GM21381 (cell line): ENCODE measurements around the gene PIGZ.

Experiments used
- ATAC-seq: cut with Tn5 transposase; IDR thresholded peaks from one replicate; pipeline ENCODE4 v1.9.1; 2021; ENCODE audit warnings: mild to moderate bottlenecking, moderate library complexity; ENCODE audit not compliant: unreplicated experiment

Gene PIGZ

DNA sequence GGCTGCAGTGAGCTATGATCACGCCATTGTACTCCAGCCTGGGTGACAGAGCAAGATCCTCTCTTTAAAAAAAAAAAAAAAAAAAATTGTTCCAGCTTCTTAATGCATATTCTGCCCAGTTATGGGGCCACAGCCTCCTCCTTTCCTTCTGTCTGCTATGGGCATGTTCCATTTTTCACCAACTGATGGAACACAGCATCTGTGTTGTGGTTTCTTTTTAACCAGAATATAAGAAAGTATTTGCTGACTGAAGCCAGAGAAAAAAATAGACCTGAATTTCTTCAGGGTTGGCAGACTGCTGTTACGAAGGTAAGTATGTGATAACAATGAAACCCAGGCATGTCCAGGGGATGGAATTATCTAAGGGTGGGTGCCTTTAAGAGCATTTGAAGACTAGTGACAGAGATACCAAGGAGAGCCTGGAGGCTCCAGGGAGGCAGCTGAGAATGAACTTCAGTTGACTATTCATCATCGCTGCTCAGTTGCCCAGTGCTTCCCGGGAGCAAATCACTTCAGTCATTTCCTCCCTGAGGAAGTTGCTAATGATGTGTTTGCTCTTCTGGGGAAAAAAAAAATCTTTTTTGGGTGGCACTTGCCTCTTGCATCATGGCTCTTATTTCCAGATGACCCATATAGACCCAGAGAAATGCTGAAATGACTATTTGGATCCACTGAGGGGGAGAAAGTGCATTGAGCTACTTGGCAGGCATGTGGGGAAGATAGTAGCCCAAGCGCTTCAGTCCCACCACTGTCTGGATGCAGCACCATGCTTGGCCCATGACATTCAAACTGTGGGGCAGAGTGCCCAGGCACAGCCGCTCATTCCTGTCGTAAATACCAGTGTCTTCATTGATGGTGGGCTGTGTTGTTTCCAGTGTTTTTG, 40.8 kb downstream of the PIGZ start:
- ATAC-seq: no peak

DNA sequence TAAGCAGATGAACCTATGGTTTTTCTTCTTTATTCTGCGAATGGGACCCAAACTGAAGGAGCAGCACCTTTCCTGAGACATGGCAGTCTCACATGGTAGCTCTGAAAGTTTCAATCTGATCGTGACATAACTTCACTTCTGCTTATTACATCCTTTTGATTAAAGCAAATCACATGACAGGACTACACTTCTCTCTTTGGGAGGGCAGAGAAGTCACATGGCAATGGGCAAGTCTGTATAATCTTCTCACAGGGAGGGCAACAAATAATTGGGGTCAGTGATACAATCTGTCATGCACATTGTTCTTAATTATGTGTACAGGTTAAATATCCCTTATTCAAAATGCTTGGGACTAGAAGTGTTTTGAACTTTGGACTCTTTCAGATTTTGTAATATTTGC, 47.9 kb downstream of the PIGZ start:
- ATAC-seq: no peak

DNA sequence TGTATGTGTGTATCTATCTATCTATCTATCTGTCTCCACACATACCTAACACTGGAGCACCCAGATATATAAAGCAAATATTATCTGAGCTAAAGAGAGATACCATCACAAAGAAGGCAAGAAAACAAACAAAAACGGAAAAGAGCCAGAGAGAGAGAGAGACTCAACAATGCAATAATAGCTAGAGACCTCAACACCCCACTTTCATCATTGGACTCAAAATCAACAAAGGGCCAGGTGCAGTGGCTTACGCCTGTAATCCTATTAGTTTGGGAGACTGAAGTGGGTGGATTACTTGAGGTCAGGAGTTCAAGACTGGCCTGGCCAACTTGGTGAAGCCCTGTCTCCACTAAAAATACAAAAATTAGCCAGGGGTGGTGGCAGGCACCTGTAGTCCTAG, 49.7 kb downstream of the PIGZ start:
- ATAC-seq: no peak

DNA sequence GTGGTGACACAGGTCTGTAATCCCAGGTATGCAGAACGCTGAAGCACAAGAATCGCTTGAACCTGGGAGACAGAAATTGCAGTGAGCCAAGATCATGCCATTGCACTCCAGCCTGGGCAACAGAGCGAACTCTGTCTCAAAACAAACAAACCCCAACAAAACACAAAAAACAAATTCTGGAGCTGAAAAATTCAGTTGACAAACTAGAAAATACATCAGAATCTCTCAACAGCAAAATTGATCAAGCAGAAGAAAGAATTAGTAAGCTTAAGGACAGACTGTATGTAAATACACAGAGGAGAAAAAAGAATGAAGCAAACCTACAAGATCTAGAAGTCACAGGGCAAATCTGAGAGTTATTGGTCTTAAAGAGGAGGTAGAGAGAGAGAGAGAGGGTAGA, 51.6 kb downstream of the PIGZ start:
- ATAC-seq: no peak

DNA sequence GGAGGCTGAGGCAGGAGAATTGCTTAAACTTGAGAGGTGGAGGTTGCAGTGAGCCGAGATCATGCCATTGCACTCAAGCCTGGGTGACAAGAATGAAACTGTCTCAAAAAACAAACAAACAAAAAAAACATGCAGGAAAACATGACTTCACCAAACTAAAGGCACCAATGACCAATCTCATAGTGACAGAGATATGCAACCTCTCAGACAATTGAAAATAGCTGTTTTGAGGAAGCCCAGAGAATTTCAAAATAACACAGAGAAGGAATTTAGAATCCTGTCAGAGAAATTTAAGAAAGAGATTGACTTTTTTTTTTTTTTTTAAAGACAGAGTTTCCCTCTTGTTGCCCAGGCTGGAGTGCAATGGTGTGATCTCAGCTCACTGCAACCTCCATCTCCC, 52.4 kb downstream of the PIGZ start:
- no peak for ATAC-seq

DNA sequence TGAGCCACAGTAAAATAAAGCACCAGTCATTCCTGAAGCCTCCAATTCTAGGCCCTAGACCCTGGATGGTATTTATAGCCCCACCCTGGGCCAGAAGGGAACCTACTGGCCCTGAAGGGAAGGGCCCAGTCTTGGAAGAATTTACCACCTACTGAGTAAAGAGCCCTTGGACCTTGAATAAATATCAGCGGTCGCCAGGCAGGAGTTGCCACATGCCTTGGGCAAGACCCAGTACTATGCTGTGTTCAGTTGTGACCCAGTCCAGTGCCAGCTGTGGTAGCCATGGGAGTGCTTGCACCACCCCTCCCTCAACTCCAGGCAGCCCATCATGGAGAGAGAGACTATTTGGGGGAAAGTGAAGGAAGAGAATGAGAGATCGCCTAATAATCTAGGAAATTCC, 53.3 kb downstream of the PIGZ start:
- no peak for ATAC-seq

DNA sequence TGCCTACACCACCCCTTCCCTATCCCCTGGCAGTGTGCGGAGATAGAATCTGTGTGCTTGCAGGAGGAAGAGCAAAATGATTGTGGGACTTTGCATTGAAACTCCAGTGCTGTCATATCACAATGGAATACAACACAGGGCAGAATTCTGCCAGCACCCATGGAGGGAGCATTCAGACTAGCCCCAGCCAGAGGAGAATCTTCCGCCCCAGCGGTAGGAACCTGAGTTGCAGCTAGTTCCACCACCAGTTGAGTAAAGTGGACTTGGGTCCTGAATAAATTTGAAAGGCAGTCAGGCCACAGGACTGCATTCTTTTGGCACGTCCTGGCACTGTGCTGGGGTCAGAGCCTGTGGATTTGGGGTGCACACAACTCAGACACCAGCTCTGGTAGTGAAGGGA, 53.8 kb downstream of the PIGZ start:
- ATAC-seq: no peak

DNA sequence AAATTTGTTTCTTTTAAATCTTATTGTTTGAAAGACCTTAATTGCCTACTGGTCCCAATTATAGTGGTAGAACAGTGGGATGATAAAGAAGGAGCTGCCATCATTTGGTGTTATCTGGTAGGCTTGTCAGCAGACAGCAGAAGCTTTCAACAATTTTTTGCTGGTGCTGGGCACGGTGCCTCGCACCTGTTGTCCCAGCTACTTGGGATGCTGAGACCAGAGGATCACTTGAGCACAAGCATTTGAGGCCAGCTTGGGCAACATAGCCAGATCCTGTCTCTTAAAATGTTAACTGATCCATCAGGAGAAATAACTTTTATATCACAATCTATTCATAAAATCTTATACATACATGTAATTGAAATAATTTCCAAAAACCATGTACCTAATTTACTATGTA, 64.9 kb downstream of the PIGZ start:
- no peak for ATAC-seq

DNA sequence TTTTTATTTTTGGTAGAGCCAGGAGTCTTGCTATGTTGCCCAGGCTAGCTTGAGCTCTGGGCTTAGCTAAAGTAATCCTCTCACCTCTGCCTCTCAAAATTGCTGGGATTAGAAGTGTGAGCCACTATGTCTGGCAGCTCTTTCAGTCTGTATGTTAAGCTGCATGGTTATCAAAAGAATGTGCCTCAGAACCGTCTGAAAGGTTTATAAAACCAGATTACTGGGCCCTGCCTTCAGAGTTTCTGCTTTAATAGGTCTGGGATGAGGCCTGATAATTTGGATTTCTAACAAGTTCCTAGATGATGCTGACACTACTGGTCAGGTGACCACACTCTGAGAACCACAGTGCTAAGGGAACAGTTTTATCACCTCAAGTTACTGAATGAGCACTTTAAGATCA, 66.3 kb downstream of the PIGZ start:
- no peak for ATAC-seq

DNA sequence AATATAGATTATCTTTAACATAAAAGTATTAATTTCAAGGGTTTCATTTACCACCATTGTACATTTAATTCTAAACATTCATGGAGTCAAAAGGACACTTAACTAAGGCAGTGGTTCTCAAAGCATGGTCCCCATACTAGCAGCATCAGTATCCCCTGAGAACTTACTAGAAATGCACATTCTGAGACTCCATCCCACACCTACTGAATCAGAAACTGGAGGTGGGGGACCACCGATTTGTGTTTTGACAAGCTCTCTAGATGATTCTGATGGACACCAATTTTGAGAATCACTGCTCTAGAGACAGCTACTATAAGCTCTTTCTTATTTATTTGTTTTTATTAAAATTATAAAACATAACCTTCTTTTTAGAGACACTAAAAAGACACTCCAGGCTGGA, 66.9 kb downstream of the PIGZ start:
- no peak for ATAC-seq
